Measurements from ENCODE around the gene KIFC1.

DNA sequence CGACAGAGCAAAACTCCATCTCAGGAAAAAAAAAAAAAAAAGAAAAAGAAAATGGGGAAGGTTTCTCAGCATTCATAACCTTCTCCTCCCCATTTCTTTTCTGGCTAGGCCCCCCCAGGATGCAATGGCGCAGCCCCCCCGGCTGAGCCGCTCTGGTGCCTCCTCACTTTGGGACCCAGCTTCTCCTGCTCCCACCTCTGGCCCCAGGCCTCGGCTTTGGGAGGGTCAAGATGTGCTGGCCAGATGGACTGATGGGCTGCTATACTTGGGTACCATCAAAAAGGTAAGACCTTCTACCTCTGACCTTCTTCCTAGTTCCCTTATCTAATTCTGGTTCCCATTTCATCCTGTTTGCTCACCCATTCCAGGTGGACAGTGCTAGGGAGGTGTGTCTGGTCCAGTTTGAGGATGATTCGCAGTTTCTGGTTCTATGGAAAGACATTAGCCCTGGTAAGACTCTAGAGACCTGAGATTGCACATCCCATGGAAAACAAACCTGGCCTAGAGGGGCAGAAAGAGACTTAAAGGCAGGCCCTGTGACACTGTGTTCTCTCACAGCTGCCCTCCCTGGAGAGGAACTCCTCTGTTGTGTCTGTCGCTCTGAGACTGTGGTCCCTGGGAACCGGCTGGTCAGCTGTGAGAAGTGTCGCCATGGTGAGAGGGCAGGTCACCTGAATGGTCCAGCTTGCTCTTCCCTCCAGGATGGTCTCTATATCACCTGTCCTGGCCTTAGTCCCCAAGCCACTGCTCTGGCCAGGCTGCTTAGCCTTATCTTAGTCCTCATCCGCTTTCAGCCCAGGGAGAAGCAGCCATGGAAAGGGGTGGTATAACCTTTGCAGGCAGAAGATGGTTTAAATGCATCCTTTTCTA, 20.8 kb downstream of the KIFC1 start:
- TF ChIP-seq, protein P1, sequence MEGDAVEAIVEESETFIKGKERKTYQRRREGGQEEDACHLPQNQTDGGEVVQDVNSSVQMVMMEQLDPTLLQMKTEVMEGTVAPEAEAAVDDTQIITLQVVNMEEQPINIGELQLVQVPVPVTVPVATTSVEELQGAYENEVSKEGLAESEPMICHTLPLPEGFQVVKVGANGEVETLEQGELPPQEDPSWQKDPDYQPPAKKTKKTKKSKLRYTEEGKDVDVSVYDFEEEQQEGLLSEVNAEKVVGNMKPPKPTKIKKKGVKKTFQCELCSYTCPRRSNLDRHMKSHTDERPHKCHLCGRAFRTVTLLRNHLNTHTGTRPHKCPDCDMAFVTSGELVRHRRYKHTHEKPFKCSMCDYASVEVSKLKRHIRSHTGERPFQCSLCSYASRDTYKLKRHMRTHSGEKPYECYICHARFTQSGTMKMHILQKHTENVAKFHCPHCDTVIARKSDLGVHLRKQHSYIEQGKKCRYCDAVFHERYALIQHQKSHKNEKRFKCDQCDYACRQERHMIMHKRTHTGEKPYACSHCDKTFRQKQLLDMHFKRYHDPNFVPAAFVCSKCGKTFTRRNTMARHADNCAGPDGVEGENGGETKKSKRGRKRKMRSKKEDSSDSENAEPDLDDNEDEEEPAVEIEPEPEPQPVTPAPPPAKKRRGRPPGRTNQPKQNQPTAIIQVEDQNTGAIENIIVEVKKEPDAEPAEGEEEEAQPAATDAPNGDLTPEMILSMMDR (IDR thresholded peaks at IDR 0.05) = no peak
- TF ChIP-seq POLR2A (IDR thresholded peaks at IDR 0.05) = no peak
